Measurements from ENCODE around the gene BUB1B. TPM values are rescaled to one million over a fixed set of nuclear protein-coding genes. Genes with fewer than 3 reads are reported as not detected.

Gene BUB1B
- total and polyA plus RNA-seq, 9 of the 15 experiments (the other 6 are each of a cell fraction or from before 2014, with no cell fraction given), result 28.7 to 113 (median 82.2) TPM

- TF ChIP-seq CEBPZ (IDR thresholded peaks at IDR 0.05; ENCODE audit: borderline replicate concordance, low read depth, low read length) (no peak), ZSCAN29 (IDR thresholded peaks at IDR 0.05) (no peak), HIVEP1 (CRISPR knock-in tag; IDR thresholded peaks at IDR 0.05) (no peak), SAFB2 (IDR thresholded peaks at IDR 0.05; ENCODE audit: borderline replicate concordance, low read depth, low read length, severe bottlenecking) (no peak), NR2C2 (CRISPR knock-in tag; IDR thresholded peaks at IDR 0.05) (no peak), NR2C2 (tag; IDR thresholded peaks at IDR 0.05) (no peak), KLF10 (CRISPR knock-in tag; IDR thresholded peaks at IDR 0.05) (no peak), CBFA2T3 (IDR thresholded peaks at IDR 0.05) (peak; percentile 65), TEAD4 (IDR thresholded peaks at IDR 0.05; ENCODE audit: low read length) (peak; percentile 32), TEAD4 (CRISPR knock-in tag; IDR thresholded peaks at IDR 0.05; ENCODE audit: borderline replicate concordance) (no peak), KDM5B (IDR thresholded peaks at IDR 0.05; ENCODE audit: insufficient replicate concordance, low read depth, low read length) (peak; percentile 30), POLR2AphosphoS2 (IDR thresholded peaks at IDR 0.05; ENCODE audit: low read length) (no peak), E4F1 (CRISPR knock-in tag; IDR thresholded peaks at IDR 0.05; ENCODE audit: borderline replicate concordance) (no peak), RREB1 (CRISPR knock-in tag; IDR thresholded peaks at IDR 0.05) (peak; percentile 24; the same call in 1 of the 2 replicates), KDM4B (IDR thresholded peaks at IDR 0.05; ENCODE audit: borderline replicate concordance in 2 of 2, low read depth in 1 of 2) (no peak), NEUROD1 (IDR thresholded peaks at IDR 0.05; ENCODE audit: borderline replicate concordance, low read depth, low read length, partially characterized antibody) (peak; percentile 57), MEF2A (IDR thresholded peaks at IDR 0.05; ENCODE audit: control insufficient read depth, low read depth, low read length) (0 out of 2 replicates have a peak, but pooled peaks have one; percentile 51)
Observed at GRCh38 chr15:40266828-40267304, 106.0 kb downstream of the BUB1B start (continued).

Measured in K562 (cell line).